G401.6 (cell line): ENCODE data around the gene OR51B6.
"Not testable (repeated sequence)": the region's sequence is repeated elsewhere in the genome, so short reads cannot be mapped to it uniquely, and the experiment has no call there.

Experiments
- FAIRE-seq: peaks from 2 replicates; lab custom pipeline; 2012; peaks lifted over from hg19 to GRCh38; lab: Jason Lieb, UNC

The OR51B6 gene

DNA sequence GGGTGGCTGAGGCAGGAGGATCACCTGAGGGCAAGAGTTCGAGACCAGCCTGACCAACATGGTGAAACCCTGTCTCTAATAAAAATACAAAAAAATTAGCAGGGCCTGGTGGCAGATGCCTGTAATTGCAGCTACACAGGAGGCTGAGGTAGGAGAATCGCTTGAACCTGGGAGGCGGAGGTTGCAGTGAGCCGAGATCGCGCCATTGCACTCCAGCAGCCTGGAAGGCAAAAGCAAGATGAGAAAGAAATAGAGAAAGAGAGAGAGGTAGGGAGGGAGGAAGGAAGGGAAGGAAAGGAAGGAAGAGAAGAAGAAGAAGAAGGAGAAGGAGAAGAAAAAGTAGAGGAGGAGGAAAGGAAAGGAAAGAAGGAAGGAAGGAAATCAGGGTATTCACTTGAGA is 15.1 kb downstream of the OR51B6 start:
- not testable (repeated sequence) for FAIRE-seq

GRCh38 chr11:5366856-5367255 is 15.5 kb downstream of the OR51B6 start:
- FAIRE-seq: no peak

DNA sequence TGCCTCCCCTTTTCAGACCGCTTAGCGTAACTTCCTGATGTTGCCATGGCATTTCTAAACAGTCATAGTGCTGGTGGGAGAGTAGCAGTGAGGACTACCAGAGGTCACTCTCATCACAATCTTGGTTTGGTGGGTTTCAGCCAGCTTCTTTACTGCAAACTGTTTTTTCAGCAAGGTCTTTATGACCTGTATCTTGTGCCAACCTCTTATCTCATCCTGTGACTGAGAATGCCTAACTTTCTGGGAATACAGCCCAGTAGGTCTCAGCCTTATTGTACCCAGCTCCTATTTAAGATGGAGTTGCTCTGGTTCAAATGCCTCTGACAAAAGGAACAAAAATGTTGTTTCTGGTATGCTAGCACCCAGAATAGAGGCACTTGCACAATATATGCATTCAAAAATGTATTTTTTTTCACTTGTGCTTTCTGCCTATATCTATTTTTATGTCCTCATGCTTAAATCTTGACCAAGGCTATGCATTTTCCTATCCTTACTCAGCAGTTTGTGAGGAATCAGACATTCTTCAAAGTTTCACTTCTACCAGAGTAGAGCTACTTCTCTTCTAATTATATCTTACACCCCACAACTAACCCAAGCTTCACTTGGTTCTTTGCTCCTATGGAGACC is 16.3 kb downstream of the OR51B6 start:
- FAIRE-seq: no peak

- no peak for FAIRE-seq
Measured at GRCh38 chr11:5368502-5369043, 17.3 kb downstream of the OR51B6 start.

- FAIRE-seq: no peak
Measured at GRCh38 chr11:5369789-5370188, 18.5 kb downstream of the OR51B6 start.

- no peak for FAIRE-seq
Measured at GRCh38 chr11:5380740-5381342, 29.5 kb downstream of the OR51B6 start.

GRCh38 chr11:5383576-5383975 is 32.3 kb downstream of the OR51B6 start, which contains the start of gene OR51M1:
TSS of gene OR51M1 (plus strand) at chr11:5383812. CDS start at chr11:5389399, 5,587 bp downstream.
- no peak for FAIRE-seq

GRCh38 chr11:5384335-5384734 is 33.0 kb downstream of the OR51B6 start:
- FAIRE-seq: no peak

- no peak for FAIRE-seq
Measured at GRCh38 chr11:5390210-5390609, 38.9 kb downstream of the OR51B6 start.

DNA sequence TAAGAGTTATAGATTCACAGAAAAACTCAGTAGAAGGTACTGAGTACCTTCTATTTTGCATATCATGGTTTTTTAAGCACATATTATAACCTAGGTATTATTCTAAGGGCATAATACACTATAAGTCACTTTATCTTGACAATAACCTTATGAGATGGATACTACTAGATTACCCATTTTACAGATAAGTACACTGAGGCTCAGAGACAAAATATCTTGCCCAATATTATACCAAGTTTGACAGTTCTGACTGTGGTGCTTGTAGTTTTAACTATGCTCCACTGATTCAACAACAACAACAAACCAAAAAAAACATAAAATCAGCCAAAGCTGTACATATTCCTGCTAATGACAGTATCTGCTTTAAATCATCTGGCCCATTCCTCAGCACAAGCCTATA is 42.8 kb downstream of the OR51B6 start:
- FAIRE-seq: no peak

DNA sequence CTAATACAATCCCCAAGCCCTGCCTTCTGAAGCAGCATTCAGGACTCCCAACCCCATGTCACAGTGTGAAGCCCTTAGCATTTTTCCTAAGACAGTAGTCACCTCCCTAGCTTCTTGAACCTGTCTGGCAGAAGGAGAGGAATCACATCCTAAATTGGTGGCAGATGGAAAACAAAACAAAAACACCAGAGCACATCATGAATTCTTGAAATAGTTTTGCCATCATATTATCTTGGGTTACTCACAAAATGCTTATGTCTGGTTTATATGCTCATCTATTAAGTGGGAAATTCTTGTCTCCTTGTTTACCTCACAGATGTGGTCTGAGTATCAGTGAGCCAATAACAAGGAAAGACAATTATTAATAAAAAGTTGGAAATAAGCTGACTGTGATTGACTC is 47.6 kb downstream of the OR51B6 start:
- no peak for FAIRE-seq
